ENCODE results near the gene SULT2B1. TPM values are rescaled to one million over a fixed set of nuclear protein-coding genes. Genes with fewer than 3 reads are reported as not detected.

The SULT2B1 gene
- total RNA-seq, 4 donors from 2014 or later, result not detected

- Histone ChIP-seq H3K4me3 (no peak overlapping the region), H3K27ac (peak overlapping the region in 2 of 4 donors; percentile 51 to 73), H3K36me3 (peaks cover 0 to 36% (median 13%) of the 10 kb centered on the region in 3 donors), H3K4me1 (peaks cover 0 to 57% (median 24%) of the 10 kb centered on the region in 4 donors), H3K9me3 (no peaks in the 10 kb centered on the region), H3K27me3 (no peaks in the 10 kb centered on the region)
- 74 to 83% methylated on average over 12 to 16 of the region's 16 CpGs for WGBS, 2 donors
- TF ChIP-seq POLR2A (IDR thresholded peaks at IDR 0.05), result no peak
- TF ChIP-seq CTCF (IDR thresholded peaks at IDR 0.05), result no peak
- no peak for TF ChIP-seq EP300 (IDR thresholded peaks at IDR 0.05)
- DNase-seq (ENCODE audit: low spot score in 2 of 2), result no peak
Observed at GRCh38 chr19:48616041-48616436, 64.1 kb downstream of the SULT2B1 start.

GRCh38 chr19:48616491-48617056, 64.6 kb downstream of the SULT2B1 start:
- no peaks in the 10 kb centered on the region for H3K27me3 ChIP-seq
- H3K36me3 ChIP-seq, result peaks cover 0 to 41% (median 13%) of the 10 kb centered on the region in 3 donors
- peak overlapping the region in 1 of 4 donors; percentile 22 for H3K27ac ChIP-seq
- no peak overlapping the region for H3K4me3 ChIP-seq
- no peak for TF ChIP-seq POLR2A (IDR thresholded peaks at IDR 0.05)
- TF ChIP-seq EP300 (IDR thresholded peaks at IDR 0.05), result no peak
- no peak for TF ChIP-seq CTCF (IDR thresholded peaks at IDR 0.05)
- DNase-seq (ENCODE audit: low spot score in 2 of 2), result no peak
- 64 to 66% methylated on average over 10 to 12 of the region's 12 CpGs for WGBS, 2 donors
- peaks cover 0 to 61% (median 24%) of the 10 kb centered on the region in 4 donors for H3K4me1 ChIP-seq
- H3K9me3 ChIP-seq, result no peaks in the 10 kb centered on the region

GRCh38 chr19:48617146-48617937, 65.4 kb downstream of the SULT2B1 start:
- 65 to 70% methylated on average over 17 to 18 of the region's 18 CpGs for WGBS, 2 donors
- Histone ChIP-seq H3K4me1 (peaks cover 0 to 63% (median 24%) of the 10 kb centered on the region in 4 donors), H3K27ac (peak overlapping the region; percentile 47 to 96 (median 90)), H3K4me3 (peak overlapping the region in 3 of 4 donors; percentile 69 to 95 (median 93)), H3K9me3 (no peaks in the 10 kb centered on the region), H3K27me3 (no peaks in the 10 kb centered on the region), H3K36me3 (peaks cover 0 to 41% (median 13%) of the 10 kb centered on the region in 3 donors)
- TF ChIP-seq EP300 (IDR thresholded peaks at IDR 0.05) (no peak), POLR2A (IDR thresholded peaks at IDR 0.05) (no peak), CTCF (IDR thresholded peaks at IDR 0.05) (no peak)
- no peak for DNase-seq (ENCODE audit: low spot score in 2 of 2)

- Histone ChIP-seq H3K4me3 (peak overlapping the region; percentile 69 to 95 (median 89)), H3K4me1 (peaks cover 0 to 72% (median 30%) of the 10 kb centered on the region in 4 donors), H3K27ac (peak overlapping the region; percentile 47 to 96 (median 90)), H3K27me3 (no peaks in the 10 kb centered on the region), H3K9me3 (no peaks in the 10 kb centered on the region), H3K36me3 (peaks cover 0 to 41% (median 13%) of the 10 kb centered on the region in 3 donors)
- DNase-seq (ENCODE audit: low spot score in 2 of 2), result no peak
- TF ChIP-seq EP300 (IDR thresholded peaks at IDR 0.05) (no peak), CTCF (IDR thresholded peaks at IDR 0.05) (no peak), POLR2A (IDR thresholded peaks at IDR 0.05) (no peak)
- WGBS, 2 donors, result 1 to 2% methylated on average over 18 of the region's 18 CpGs
Observed at GRCh38 chr19:48618278-48618915, 66.4 kb downstream of the SULT2B1 start.
